SU-DHL-6 (cell line): ENCODE results near the gene THAP5.

ENCODE experiments used
- EZH2phosphoT487 ChIP-seq: fragments of 200-600 bp; sonication (generic), shearing (Covaris generic); conservative IDR thresholded peaks from 2 replicates; pipeline ENCODE4 v1.6.1; 2018; ENCODE audit warnings: mild to moderate bottlenecking, antibody characterized with exemption, low read length, moderate library complexity, mixed read lengths
- TF ChIP-seq, protein P1 (sequence below): fragments of 200-600 bp; sonication (generic); IDR thresholded peaks from one replicate; pipeline ENCODE4 v1.5.1; 2017; ENCODE audit warnings: antibody characterized with exemption, mild to moderate bottlenecking, low read length, moderate library complexity; ENCODE audit not compliant: insufficient read depth, poor library complexity, severe bottlenecking

DNA sequence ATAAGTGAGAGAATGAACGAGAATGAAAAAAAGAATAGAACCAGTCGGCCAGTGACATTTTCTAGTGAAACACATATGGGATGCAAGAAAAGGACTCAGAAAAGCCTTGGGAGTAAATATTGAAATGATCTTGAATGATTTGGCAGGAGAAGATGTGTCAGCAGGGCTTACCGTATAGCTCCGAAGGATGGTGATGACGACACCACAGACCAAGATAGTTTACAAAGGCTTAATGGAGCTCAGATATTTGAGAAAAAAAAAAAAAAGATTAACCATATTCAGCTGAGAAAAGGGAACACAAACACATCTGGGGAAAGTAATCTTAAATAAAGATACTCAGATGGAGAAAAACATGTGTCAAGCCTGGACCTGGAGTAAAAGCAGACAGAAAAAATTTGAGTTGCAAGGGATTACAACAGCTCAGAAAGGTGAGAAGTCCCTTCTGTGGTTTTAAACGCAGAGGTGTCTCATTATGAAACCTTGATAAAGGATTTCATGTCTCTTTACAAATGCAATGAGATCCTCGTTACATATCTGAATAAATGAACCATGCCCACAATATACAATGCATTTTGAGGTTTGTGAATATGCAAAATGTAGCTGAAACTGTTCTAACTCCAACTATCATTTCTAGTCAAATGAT, 36.2 kb upstream of the THAP5 start:
- TF ChIP-seq, protein P1, sequence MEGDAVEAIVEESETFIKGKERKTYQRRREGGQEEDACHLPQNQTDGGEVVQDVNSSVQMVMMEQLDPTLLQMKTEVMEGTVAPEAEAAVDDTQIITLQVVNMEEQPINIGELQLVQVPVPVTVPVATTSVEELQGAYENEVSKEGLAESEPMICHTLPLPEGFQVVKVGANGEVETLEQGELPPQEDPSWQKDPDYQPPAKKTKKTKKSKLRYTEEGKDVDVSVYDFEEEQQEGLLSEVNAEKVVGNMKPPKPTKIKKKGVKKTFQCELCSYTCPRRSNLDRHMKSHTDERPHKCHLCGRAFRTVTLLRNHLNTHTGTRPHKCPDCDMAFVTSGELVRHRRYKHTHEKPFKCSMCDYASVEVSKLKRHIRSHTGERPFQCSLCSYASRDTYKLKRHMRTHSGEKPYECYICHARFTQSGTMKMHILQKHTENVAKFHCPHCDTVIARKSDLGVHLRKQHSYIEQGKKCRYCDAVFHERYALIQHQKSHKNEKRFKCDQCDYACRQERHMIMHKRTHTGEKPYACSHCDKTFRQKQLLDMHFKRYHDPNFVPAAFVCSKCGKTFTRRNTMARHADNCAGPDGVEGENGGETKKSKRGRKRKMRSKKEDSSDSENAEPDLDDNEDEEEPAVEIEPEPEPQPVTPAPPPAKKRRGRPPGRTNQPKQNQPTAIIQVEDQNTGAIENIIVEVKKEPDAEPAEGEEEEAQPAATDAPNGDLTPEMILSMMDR, result no peak
- TF ChIP-seq EZH2phosphoT487, result no peak
